Fibroblast of skin of scalp (primary cell): ENCODE results near the gene POTEF.
"Not testable (repeated sequence)": the region's sequence is repeated elsewhere in the genome, so short reads cannot be mapped to it uniquely, and the experiment has no call there.

ENCODE experiments used
- DNase-seq: peaks from one replicate; pipeline ENCODE4 v3.0.0-alpha.2; 2013

POTEF gene

DNA sequence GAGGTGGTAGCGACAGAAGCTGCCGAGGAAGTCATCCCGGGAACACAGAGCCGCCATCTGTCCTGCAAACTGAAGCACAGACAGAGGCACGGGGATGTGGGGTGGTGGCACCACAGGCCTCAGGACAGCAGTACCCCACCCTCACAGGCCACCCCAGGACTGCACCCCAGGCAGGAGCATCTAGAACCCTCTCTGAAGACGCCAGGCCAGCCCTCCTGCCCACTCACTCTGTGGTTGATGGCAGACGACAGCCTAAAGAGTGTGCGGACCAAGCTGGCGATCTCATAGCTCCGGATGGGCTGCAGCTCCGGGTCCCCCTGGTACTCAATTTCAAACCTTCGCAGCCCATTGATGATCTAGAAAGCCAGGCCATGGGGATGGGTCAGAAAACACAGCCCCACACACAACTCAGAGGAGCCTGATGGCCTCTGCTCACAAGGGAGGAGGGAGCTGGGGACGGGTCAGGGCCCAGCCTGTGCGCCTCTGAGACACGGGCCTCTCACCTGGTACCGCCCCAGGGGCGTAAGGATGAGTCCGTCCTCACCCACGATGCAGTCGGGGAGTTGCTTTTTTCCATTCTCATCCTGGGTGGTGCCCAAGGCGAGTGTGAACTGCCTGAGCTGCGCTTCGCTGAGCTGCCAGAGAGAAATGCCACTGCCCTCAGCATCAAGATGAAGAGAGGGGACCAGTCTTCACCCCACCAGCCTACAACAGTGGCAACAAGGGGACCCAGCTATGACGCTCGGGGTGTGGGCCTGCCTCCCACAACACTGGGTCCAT is 24.0 kb upstream of the POTEF start:
- no peak for DNase-seq

DNA sequence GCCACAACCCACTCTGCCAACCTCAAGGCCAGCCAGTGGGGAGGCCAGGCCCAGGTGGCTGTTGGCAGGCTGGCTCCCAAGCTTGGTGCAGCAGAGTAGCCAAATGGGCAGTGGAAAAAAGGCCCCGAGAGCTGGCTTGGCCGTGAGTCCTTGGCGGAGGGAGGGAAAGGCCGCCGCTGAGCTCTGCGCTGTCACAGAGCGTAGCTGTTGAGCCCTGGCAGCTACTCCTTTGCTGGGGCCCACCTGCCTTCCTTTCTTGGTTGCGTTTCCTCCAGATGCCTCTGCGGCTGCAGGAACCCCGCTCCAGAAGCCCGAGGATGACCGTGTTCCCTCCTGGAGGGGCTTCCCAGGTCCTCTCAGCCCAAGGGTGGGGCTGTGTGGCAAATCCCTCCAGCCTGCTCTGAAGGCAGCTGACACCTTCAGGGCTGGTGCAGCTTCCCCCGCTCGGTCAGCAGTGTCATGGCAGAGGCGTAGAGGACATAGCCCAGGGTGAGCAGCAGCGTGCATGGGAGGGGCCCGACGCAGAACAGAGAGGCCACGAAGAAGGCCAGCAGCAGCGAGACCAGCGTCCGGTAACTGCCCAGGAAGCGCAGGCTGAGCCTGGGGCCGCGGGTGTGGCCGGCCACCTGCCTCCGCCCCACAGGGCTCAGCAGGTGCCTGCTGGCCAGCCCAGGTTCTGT is 23.3 kb upstream of the POTEF start:
- DNase-seq = not testable (repeated sequence)

DNA sequence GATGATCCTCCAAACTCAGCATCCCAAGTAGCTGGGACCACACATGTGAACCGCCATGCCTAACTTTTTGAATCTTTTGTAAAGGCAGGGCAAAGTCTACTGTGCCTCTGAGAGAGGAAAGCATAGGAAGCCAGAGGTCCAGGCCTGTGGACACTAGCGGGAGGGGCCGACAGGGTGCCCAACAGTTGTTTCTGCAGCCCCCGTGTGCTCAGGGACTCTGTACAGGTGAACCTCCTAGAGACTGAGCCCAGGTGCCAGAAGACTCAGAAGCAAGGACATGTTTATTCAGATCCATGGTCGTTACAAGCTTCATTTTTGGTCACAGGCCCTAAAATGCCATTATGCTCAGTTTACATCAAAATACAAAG is 22.1 kb upstream of the POTEF start:
- DNase-seq = not testable (repeated sequence)

DNA sequence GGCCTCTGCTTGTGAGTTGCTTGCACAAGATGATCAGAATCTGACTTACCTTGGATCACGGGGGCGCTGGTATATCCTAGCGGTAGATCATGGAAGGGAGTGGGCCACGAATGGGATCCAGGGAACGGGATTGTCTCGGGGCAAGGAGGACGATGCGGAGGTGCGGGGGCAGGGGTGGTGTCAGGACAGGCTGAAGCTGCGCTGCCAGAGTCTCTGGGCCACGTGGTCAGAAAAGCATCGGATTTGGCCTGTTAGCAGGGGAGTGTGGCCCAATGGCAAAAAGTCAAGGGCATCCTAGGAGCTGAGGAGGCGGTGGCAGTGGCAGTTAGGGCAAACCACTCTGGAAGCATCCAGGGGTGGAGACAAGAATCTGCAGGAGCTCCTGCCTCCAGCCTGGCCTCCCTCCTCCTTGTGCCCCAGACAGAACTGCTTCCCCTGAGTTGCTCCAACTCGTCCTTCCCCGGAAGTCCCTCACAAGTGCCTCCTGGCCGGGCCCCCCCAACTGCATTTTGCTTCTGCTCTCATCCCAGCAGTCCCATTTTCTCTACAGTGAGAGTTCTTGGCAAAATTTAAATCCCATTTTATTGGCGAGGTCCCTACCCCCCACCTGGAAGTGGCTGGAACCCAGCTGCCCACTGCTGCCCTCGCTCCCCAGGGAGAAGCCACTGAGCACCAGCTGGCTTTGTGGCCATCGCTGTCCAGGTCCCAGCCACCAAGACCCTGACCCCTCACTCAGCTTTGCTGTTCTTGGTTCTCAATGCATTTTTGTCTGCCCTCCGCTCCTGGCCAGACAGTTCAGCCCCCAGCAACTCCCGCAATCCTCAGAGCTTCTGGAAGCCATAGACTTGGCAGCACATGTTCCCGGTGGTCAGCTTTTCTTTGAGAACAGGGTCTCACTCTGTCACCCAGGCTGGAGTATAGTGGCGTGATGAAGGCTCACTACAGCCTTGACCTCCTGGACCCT is 21.4 kb upstream of the POTEF start:
- DNase-seq = no peak

DNA sequence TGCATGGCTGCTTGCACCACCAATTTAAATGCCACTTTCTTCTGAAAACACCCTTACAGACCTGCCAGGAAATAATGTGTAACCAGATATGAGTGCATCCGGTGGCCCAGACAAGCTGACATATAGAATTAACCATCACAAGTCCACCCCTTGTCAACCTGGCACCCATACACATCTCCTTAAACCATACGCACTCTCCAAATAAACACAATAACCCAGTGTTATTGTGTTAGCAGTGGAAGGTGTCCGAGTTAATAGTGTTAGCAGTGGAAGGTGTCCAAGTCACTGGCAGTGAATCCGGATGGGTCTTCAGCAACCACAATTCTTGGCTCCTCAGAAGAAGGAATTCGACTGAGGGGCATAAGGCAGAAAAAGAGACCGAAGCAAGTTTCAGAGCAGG is 19.5 kb upstream of the POTEF start:
- not testable (repeated sequence) for DNase-seq

DNA sequence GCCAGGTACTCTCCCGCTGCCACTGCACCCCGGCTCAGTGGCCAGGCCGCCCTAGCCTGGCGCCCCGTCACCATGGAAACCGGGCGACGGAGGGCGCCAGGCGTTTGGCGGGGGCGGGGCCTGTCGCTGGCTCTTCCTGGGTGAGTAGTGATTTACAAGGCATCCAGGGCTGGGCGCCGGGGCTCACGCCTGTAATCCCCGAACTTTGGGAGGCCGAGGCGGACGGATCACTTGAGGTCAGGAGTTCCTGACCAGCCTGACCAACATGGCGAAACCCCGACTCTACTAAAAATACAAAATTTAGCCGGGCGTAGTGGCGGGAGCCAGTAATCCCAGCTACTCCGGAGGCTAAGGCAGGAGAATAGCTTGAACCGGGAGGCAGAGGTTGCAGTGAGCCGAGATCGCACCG is 16.0 kb upstream of the POTEF start, which contains the start of gene CCDC74B:
Gene CCDC74B (minus strand): TSS at position 107 of the 409 bp plus-strand sequence. CDS start 116 bp downstream, outside the sequence.
- peak; percentile 40 for DNase-seq

DNA sequence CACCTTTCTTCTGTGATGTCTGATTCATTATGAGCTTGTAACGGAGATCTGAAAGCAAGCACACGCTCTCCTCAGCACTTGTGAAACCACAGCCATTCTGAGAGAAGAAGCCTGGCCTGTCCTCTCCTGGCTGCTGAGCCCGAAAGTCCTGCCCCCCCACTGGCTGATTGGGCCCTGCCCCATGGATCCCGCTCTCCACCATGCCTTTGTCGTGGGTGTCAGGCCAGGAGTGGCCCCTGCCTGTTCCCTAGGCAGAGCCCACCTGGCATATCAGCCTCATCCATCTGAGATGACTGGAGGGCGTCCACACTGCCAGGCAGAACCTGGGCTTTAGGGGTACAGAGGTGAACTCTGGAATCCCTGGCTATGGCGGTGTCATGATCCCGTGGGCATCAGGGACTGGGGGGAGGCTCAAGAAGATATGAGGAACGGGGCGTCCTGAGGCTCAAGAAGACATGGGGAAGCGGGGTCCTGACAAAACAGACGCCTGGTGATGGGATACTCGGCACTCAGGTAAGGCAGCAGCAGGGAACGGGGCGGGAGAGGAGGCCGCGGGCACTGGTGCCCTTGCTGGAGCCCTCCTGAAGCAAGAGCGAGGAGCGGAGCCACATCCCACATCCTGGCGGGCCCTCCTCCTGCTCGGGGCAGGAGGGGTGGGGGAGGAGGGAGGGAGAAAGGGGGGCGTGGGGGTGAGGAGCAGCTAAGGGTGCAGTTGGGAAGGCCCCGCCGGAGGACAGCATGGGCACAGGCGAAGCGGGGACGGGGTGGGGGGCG is 14.4 kb upstream of the POTEF start:
- not testable (repeated sequence) for DNase-seq

DNA sequence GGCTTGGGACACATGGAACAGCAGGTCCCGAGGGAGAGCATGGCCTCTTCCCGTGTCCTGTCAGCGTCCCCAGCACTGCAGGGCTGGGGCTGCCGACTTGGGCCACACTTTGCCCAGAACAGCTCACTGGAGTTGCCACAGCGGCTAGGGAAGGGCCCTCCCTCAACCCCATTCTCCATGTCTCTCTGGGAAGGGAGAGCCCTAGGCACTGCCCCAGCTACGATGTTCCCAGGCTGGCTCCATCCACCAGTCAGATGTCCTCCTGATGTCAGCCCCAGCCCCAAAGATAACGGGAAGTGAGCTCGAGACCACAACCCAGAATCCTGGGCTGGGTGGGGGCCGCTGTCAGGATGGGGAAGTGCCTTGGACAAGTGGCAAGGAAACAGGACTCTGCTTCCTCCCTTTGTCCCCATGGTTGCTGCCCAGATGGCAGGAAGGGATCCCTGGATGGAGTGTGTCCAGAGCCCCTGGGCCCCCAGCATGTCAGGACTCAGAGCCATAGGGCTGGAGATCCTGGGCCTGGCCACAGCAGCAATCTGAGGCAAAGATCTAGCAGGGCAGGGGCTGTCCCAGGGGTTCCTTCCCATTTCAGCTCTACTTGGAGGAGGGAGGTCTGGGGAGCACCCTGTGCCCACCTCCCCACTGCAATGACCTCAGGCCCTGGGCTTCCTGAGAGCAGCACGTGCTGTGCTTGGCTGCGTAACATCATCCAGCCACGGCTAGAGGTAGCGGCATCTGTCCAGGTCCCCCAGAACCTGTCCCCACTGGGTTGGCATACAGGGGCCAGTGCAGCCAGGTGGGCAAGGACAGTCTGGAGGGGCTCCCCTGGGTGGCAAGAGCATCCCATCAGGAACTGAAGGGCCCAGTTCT is 13.6 kb upstream of the POTEF start:
- DNase-seq = not testable (repeated sequence)

DNA sequence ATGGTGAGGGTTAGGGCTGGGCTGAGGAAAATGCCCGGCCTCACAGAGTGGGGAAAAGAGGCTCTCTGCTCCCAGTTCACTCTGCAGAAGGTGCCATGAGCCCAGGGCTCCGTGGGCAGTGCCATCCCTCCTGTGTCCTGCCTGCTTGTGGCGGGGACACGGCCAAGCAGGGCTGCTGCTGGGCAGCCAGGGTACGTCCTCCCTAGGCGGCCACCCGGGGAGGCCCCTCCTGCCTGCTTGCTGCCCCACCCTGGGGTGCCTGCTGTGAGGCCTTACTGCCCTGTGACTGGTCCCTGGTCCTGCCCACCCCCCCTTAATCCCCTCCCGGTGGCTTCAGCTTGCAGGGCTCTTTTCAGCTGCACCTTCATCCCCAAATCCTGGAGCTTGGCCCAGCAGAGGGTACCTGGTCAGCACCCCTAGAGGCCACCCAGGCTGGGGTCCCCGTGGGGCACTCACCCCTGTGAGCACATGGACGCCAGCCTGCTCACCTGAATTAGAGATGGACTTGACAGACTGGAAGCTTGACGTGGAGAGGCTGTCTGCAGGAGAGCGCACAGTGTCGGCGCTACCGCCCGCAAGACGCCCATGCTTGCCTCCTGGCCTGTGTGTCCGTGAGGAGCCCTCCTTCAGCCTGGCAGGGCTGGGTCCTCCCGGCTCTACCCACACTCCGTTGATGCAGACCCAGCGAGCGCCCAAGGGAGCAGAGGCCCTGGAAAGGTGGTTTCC is 12.8 kb upstream of the POTEF start:
- DNase-seq = not testable (repeated sequence)

DNA sequence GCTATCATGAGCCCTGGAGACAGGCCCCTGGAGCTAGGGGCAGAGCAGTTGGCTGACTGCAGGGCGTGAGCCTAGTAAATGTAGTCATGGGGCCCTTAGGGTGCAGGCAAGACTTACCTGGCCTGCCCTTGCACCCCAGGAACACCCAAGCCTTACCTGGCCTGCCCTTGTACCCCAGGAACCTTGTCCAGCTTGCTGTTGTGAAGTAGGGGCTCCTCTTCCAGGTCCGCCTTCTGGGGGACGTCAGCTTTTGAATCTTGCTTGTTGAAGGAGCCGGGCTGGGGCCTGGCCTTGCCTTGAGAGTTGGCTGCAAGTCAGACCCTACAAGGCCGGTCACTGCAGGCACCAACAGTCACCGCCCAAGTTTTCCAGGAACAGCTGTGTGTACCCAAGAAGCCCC is 12.0 kb upstream of the POTEF start:
- not testable (repeated sequence) for DNase-seq

DNA sequence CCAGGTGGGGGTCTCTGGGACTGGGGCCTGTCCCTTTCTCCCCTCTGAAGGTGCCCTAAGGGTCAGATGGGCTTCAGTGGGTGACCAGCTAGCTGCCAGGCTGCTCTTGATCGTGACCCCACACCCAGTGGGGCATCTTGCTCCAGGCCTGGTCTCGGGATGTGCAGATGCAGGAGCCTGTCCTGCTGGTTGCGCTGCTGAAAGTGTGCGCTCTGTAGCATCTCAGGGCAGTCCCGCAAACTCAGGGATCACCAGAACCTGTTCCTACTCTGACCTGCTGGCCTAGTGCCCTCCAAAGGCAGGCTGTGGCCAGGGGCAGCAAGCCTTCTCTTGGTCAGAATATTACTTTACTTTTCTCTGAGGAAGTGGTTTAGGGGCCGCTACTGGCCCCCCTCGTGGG is 11.5 kb upstream of the POTEF start:
- not testable (repeated sequence) for DNase-seq

DNA sequence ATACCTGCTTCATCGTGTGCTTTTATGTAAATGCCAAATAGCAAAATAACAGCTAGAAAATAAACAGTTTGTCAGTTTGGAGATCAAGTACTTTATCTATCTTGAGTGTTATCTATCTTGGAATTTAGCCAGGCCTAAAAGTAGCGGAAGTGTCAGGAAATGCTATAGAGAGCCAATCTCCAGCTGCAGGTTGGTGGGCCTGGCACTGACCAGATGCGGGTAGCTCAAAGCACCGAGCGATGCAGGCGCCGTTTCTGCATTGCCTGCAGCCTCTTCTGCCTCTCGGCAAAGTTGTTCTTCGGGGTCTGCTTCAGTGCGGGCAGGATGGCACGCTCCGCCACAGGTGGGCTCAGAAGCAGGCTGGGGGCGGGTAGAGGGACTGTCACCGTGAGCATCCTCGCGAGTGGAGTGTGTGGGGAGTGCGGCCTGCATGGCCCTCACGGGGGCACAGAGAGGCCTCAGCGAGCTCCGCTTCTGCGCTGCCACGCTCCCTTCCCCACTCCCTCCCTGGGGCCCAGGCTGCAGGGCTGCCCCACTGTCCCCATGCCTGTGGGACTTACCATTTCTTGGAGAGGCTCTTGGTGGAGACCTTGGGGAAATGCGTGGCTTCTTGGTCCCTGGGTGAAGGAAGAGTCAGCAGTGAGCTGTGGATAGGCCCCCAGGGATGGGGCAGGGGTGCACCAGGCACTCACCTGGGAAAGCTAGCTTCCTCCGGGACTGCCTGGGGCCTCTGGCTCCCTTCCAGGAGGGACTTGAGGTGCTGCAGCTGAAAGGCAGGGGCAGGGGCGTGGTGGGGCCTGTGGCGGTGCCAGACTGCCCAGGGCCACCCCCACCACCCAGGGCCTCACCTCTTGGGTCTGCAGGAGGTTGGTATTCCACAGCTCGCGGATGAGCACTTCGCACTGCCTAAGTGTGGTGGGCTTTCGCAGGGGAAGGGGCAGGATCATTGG is 10.6 kb upstream of the POTEF start:
- DNase-seq = not testable (repeated sequence)

DNA sequence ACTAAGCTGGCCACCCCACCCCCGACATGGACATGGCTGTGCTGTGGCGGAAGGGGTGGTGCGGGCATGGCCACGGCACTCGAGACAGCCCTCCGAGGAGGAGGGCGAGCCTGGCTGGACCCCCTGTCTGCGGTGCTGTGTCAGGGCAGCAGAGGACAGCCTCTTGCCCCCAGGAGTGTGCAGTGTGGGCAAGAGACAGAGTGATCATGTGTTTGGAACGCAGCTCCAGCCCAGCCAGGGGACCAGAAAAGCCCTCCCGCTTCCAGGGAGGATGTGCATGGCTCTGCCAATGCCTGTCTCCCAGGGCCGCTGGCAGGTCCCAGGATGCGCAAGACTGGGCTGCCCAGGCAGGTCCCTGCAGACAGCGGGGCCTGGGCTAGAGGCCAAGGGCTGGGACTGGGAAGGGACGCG is 9.8 kb upstream of the POTEF start:
- DNase-seq = not testable (repeated sequence)

DNA sequence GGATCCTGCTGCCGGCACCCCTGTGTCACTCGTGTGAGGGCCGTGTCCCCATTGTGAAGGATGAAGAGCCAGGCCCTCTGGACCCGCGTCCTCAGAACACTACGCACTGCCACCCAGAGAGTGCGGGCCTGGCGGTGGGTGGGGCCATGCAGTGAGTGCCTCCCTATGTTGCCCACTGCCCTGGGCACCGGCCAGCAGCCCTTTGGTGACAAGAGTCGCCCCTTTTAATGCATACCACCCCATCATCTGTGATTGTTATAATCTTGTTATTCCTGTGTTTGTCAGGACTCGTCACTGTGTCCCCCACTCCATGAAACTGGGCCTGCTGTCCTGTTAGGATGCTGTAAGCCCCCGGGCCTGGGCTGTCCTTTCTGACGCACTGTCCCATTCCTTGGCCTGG is 9.3 kb upstream of the POTEF start:
- DNase-seq = not testable (repeated sequence)

DNA sequence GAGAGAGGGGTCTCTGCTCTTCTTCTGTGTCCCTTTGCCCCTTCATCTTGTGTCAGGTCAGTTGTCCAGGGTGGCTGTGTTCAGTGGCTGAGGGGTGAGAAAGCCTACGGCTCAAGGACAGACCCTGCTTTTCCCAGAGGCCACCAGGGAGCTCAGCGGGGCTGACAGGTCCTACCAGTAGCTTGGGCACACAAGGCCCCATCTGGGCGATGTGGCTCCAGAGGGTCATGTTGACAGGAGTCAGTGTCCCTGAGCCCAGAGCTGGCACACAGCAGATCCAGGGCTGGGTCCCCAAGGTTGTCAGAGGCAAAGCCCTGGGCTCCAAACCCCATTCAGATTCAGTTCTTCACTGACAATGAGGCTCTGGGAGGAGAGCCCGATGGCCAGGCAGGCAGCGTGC is 8.1 kb upstream of the POTEF start:
- DNase-seq = not testable (repeated sequence)

DNA sequence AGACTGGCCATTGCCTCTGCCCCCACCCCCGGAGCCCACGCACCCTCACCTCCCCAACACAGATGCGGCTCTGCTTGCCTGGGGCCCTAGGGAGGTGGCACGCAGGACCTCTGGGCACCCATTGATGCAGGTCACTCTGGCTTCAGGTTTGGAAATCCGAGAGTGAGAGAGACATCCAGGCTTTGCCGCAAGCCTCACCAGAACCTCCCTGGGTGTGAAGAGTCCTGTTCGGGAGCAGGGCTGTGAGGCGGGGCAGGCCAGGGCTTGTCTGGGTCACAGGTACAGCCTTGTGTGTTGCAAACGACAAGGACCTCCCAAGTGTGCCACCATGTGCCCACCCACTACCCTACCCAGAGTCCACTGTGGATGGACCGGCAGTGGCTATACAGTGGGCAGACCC is 7.5 kb upstream of the POTEF start:
- DNase-seq = not testable (repeated sequence)

DNA sequence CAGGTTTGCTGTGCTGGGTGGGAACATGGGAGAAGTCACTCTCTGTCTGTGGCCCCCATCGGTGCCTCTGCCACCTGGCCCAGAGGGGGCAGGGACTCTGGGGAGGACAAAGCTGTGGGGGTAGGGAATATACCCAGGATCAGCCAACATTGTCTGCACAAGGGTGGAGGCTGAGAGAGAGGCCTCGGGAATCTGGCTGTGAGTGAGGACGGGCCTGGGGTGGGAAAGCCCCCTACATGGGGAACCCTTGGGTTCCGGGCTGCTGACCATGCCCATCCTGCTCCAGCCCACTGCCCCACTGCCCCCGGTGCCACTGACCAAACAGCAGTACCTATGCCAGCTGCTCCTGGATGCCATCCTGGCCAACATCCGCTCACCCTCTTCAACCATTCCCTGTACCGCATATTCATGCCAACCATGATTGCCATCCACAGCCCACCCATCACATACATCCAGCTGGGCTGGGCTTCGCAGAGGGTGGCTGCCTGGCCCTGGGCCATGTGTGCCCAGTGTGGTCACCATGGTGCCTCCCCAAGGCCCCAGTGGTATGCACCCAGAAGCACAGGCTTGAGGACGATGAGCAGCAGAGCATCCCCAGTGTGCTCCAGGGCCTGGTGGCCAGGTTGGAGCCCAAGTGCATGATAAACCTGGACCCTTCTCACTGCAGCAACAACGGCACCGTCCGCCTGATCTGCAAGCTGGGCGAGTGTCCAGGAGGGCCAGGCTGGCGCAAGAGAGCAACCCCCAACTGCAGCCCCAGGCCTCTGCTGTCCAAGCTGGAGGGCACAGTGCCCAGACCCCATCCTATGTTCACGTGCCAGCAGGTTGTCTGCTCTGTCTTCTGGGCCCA is 6.9 kb upstream of the POTEF start:
- DNase-seq = no peak

DNA sequence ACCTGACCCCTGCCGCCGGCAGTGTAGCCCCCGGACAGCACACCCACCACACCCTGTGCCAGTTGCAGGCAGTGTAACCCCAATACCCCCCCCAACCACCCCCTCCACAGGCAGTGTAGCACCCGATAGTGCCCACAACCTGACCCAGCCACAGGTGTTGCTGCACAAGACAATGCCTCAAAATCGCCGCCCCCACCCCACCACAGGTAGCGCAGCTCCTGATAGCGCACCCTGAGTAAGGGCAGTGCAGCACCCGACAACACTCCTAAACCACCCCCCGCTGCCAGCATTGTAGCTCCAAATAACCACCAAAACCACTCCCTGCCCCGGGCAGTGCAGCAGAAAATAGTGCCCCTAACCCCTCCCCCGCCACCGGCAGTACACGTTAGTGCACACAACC is 558 bp downstream of the POTEF start:
- DNase-seq = not testable (repeated sequence)
